A204.1 (cell line): ENCODE data around the gene PRR18.
"Not testable (repeated sequence)": the region's sequence is repeated elsewhere in the genome, so short reads cannot be mapped to it uniquely, and the experiment has no call there.

Experiments used
- FAIRE-seq: peaks from 2 replicates; lab custom pipeline; 2012; peaks lifted over from hg19 to GRCh38; lab: Jason Lieb, UNC

The PRR18 gene, protein sequence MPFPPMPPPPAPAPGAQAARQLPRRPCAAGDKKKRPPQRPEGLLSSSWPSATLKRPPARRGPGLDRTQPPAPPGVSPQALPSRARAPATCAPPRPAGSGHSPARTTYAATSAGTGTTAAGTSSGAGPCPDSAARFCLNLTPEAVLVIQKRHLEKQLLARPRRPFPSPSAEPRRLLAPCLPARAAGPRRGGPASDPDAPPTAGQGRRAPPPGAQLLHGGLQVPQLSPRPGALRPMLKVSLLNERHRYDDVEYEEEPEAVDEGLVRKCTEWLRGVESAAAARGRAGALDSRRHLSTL

DNA sequence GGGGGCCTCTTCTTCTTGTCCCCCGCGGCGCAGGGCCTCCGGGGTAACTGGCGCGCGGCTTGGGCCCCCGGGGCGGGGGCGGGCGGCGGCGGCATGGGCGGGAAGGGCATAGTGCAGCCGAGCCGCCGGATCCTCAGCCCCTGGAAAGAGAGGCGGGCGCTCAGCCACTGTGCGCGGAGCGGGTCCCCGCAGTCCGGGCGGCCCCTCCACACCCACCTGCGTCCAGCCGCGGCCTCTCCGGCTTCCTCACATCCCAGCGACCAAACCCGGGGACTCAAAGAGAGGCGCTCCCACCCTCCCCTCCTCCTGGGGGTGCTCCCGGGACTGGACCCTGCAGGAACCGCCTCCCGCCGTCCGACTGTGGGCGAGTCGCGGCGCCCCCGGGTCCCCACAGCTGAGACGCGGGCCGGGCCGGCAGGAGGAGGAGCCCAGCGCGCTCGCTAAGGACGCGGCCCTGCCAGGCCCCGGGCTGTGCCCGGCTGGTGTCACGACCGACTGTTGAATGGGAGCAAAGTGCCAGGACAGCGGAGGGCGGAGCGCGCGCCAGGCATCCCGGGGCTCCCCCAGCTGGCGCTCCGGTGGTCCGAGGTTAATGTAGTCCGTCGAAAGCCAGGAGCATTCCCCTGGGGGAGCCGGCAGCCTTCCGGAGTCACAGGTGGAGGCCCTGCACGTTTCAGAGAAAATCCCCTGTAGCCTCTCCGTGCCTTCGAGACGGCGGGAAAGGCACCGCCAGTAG, at the start of gene PRR18:
Gene PRR18, minus strand, starts transcription at position 360 of the 736 bp plus-strand sequence. Its CDS starts 250 bp downstream, at position 110.
- no peak for FAIRE-seq

- FAIRE-seq: no peak
Observed at GRCh38 chr6:166355552-166355951, 47.4 kb upstream of the PRR18 start.

DNA sequence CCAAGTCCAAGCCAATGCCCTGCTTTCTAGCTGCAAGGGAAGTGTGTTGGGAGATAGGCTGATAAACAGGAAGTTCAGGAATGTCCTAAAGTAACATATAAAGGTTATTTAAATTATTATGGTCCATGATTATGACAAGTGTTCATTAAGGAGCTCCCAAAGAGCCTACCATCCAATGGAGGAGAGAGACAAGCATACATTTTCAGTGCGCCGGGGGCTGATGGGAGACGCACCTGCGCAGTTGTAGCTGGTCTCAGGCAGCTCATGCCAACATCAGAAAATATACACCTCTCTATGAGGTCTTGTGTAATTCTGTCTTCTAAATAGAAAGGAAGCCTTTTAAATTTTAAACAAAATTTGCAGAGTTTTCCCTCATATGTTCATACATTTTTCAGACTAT, 46.8 kb upstream of the PRR18 start:
- FAIRE-seq: no peak

DNA sequence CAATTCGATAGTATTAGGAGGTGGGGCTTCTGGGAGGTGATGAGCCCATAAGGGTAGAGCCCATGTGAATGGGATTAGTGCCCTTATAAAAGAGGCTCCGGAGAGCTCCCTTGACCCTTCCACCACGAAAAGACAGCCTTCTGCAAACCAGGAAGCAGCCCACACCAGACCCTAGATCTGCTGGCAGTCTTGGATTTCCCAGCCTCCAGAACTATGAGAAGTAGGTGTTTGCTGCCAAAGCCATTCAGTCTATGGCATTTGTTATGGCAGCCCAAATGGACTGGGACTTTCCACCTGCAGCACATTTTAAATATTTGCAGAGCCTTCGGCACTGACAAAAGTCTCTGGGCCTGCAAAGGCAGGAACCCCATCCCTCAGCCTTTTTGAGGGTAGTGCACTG, 46.0 kb upstream of the PRR18 start:
- FAIRE-seq: no peak

- FAIRE-seq: no peak
Observed at GRCh38 chr6:166353507-166353906, 45.3 kb upstream of the PRR18 start.

DNA sequence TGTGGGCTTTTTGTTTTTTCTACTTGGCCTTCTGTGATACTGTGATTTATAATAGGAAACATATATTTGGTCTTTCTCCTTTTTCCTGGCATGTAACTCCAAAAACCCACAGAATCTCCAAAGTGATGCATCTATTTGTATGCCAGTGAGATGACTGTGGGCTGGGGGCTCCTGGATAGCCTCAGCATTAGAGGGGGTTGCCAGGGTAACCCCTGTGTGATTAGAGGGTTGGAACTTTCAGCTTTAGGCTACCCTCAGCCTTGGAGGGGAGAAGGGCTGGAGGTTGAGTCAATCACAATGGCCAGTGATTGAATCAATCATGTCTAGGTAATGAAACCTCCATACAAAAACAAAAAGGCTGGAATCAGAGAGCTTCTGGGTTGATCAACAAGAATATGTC, 44.7 kb upstream of the PRR18 start:
- FAIRE-seq: no peak

DNA sequence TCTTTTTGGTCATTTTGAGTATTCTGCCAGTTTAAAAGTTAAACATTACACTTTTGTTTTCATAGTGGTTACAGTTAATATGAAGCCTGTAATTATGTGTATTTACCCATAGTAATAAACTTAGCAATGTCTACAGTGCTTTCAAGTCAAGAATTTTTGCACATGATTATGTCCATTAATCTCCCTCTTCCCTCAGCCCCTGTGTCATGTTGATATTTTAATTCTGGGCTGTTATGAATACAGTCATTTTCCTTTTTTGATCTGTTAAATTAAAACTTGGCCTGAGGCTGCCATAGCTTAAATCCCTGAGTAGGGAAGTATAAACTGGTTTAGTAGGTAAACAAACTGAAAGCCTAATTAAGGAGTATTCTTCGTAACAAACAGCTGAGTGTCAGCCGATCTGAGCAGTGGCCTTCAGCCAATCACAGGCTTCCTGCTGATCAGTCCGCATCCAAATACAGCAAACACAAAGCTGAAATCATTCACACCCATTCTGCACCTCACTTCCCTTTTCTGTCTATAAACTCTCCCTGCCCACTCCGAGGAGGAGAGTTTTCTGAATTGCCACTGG, 43.6 kb upstream of the PRR18 start:
- FAIRE-seq: no peak

- no peak for FAIRE-seq
Observed at GRCh38 chr6:166348305-166348949, 40.2 kb upstream of the PRR18 start.

- no peak for FAIRE-seq
Observed at GRCh38 chr6:166346965-166347364, 38.8 kb upstream of the PRR18 start.

DNA sequence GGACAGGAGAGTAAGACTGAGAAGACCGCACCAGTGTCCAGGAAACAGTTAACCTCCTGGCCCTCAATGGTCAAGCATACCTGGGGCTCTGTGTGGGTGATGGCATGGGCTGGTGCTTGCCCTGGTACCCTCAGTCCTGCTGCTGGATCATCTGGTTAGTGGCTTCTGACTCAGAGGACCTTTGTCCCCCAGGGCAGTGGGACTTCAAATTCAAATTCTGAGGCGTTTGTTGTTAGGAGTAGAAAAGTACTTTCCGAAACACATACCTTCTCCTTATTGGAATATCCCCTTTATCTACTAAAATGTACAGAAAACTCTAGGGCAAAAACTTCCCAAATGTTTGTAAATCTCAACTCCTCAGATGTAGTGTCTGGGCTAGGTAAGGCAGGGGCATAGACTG, 38.3 kb upstream of the PRR18 start:
- FAIRE-seq: no peak

DNA sequence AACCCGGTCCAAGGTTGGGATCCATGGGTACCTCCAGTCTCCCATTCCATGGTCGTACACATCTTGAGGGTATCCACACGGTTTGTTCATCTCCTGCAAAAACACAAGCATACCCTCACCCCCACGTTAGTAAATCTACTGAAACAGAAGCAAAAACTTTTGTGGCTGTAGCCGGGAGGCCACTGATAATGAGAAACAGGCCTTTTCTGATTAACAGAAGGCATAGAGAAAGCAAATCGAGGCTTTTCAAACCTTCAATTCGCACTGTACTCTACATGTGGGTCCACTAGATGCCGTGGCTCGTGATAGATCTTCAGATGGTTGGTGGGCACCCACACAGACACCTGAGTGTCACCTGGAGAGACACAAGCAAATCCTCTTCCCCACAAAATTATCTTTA, 37.5 kb upstream of the PRR18 start:
- not testable (repeated sequence) for FAIRE-seq

DNA sequence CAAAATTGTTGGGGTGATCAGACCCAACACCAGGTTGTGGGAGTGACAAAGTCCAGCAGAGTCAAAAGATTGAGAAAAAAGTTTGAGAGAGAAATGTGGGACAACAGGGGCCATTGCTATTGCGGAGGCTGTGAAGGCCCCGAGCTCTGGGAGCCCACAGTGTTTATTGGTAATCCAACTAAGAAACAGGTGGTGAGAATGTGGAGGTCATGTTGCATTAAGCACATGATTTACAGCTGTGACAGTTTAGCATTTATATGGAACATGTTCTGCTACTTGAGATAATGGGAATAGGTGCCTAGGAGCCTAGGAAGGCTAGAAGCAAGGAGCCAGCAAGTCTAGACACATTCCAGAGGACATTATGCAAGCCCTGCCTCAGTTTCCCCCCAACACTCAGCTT, 36.7 kb upstream of the PRR18 start:
- not testable (repeated sequence) for FAIRE-seq

GRCh38 chr6:166344240-166344639, 36.0 kb upstream of the PRR18 start:
- no peak for FAIRE-seq

- no peak for FAIRE-seq
Observed at GRCh38 chr6:166343150-166343487, 34.9 kb upstream of the PRR18 start.

GRCh38 chr6:166342349-166343149, 34.4 kb upstream of the PRR18 start, which contains the start of gene SFT2D1:
Gene SFT2D1 (minus strand): TSS chr6:166342545. CDS start chr6:166342481, 64 bp downstream.
- FAIRE-seq: no peak

- no peak for FAIRE-seq
Observed at GRCh38 chr6:166341977-166342348, 33.8 kb upstream of the PRR18 start.

DNA sequence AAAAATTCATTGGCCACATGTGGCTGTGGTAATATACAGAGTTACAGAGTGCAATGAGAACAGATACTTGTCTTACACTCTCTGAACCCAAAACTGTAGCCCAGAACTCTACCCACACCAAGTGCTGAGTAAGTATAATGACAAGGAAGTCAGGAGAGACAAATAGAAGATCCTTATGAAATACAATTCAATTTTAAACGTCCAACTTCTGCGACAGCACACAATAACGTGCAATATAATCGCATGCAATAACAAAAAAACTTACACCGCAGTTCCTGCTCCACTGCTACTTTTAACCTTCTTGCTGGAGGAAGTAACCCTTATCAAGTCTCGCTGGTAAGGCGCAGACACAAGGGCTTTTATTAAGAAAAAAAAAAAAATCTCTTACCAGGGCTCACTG, 33.3 kb upstream of the PRR18 start:
- no peak for FAIRE-seq

DNA sequence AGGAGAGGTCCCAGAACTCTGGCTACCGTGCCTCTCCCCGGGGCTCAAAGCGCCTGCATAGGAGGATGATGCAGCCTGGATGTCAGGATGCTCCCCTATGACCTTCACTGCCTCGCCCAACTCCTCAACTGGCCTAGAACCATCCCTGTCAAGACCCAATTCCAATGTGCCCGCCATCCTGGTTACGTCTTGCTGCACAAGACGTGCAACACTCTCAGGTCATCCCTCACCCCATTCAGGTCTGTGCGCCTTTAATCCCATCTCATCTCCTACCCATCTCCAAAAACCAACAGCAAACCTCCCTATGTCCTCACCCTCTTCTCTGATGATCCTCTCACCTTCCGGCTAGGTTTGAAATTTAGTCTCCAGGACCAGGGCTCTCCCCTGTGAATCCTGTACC, 30.7 kb upstream of the PRR18 start:
- FAIRE-seq: no peak

- FAIRE-seq: no peak
Observed at GRCh38 chr6:166336847-166337246, 28.7 kb upstream of the PRR18 start.

- FAIRE-seq: no peak
Observed at GRCh38 chr6:166335378-166336302, 27.4 kb upstream of the PRR18 start.

- no peak for FAIRE-seq
Observed at GRCh38 chr6:166334878-166335277, 26.7 kb upstream of the PRR18 start.
